Measurements from ENCODE around the gene ELAVL3. TPM values are rescaled to one million over a fixed set of nuclear protein-coding genes. Genes with fewer than 3 reads are reported as not detected.
"Not testable (repeated sequence)": the region's sequence is repeated elsewhere in the genome, so short reads cannot be mapped to it uniquely, and the experiment has no call there.

ELAVL3 gene
- total RNA-seq, 1 donor, result not detected

DNA sequence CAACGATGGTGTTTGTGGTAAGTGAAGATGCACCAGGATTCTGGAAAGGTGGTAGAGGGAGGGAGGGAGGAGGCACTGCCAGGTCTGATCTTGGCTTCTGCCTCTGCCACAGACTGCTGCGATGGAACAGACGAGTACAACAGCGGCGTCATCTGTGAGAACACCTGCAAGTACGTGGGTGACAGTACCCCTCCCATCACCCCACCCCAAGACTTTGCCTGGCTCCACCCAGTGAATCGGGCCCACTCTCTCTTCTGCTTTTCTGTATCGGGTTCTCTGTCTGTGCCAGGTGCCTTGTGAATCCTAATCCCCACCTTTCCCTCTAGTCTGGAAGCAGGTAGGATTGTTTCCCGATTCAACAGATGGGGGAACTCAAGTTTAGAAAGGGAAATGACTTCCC is 42.9 kb downstream of the ELAVL3 start:
- Histone ChIP-seq H3K27me3 (ENCODE audit: insufficient read depth, low read length) (no peaks in the 10 kb centered on the region), H3K4me3 (ENCODE audit: low read length) (no peak overlapping the region), H3K9me3 (ENCODE audit: low read depth, low read length) (no peaks in the 10 kb centered on the region), H3K4me1 (ENCODE audit: insufficient read depth, low read length) (peaks cover 27% of the 10 kb centered on the region)

DNA sequence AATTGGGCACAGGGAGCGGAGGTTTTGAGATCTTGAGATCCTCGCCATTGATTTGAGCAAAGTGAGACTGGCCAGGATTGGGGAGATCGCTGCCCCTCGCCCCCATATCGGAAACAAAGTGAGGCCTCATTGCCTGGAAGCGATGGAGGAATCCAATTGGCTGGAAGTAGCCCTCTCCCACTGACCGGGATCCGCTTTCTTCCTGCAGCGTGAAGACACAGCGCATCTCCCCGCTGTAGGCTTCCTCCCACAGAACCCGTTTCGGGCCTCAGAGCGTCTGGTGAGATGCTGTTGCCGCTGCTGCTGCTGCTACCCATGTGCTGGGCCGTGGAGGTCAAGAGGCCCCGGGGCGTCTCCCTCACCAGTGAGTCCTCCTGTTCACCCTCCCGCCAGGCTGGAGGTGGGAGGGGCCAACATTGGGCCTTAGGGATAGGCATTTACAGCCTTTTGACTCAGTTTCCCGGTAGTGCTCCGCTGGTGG is 45.0 kb downstream of the ELAVL3 start:
- Histone ChIP-seq H3K27me3 (ENCODE audit: insufficient read depth, low read length) (no peaks in the 10 kb centered on the region), H3K4me1 (ENCODE audit: insufficient read depth, low read length) (peaks cover 27% of the 10 kb centered on the region), H3K9me3 (ENCODE audit: low read depth, low read length) (no peaks in the 10 kb centered on the region), H3K4me3 (ENCODE audit: low read length) (peak overlapping the region; percentile 72)

DNA sequence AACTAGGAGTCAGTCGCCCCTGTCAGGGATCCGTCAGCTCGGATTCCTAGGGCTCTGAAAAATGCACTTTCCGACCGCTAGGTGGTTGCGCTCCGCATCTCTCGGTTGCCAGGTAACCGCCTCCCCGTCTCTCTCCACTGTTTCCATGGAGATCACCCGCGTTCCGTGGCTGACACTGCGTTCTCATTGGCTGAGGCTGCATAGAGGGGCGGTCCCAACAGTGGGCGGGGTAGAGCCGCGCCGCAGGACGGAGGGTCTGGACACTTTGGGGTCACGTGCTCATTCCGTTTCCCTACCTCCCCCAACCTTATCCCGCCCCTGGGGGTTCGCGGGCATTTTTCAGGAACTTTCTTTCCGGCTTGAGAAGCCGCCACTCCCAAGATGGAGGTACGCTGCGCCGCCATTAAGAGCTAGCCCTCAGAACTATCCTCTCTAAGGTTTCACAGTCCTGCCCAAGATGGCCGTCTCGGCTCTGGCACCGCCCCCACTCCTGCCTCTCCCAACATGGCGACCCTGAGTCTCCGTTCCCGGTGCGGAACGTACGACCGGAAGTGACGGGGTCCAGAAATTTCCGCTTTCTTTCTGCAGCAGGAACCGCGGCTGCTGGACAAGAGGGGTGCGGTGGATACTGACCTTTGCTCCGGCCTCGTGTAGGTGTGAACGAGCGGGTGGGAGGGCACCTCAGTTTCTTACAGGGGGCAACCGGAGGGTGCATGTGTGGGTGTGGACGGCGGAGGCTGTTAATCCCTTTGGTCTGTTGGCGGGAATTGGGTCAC is 45.6 kb downstream of the ELAVL3 start, which contains the start of the genes ODAD3 and PRKCSH:
Gene ODAD3 (minus strand): TSS at position 65 of the 776 bp plus-strand sequence. CDS start 105 bp downstream, outside the sequence.
Gene PRKCSH (plus strand): TSS at position 579 of the 776 bp plus-strand sequence. CDS start 483 bp downstream, outside the sequence.
- Histone ChIP-seq H3K4me1 (ENCODE audit: insufficient read depth, low read length) (peaks cover 27% of the 10 kb centered on the region), H3K27me3 (ENCODE audit: insufficient read depth, low read length) (no peaks in the 10 kb centered on the region), H3K9me3 (ENCODE audit: low read depth, low read length) (no peaks in the 10 kb centered on the region), H3K4me3 (ENCODE audit: low read length) (peak within 1 kb of the TSS; percentile 72)

DNA sequence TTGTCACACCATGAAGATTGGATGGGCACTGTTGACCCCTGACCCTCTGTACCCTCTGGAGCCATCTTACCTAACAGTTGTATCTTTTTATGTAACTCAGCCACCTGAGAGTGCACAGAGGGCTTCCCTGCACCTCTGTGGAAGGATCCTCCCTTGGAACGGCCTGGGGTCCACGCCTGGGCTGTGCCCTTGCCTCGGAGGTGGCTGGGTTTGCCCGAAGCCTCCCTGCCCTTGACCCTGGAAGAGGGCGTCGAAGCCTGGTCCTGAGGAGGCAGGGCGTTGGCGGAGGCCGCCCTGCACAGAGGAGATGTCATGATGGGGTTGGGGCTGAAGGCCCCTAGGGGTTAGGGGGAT is 46.2 kb downstream of the ELAVL3 start:
- Histone ChIP-seq H3K27me3 (ENCODE audit: insufficient read depth, low read length) (no peaks in the 10 kb centered on the region), H3K4me3 (ENCODE audit: low read length) (peak overlapping the region; percentile 72), H3K9me3 (ENCODE audit: low read depth, low read length) (no peaks in the 10 kb centered on the region), H3K4me1 (ENCODE audit: insufficient read depth, low read length) (peaks cover 27% of the 10 kb centered on the region)

DNA sequence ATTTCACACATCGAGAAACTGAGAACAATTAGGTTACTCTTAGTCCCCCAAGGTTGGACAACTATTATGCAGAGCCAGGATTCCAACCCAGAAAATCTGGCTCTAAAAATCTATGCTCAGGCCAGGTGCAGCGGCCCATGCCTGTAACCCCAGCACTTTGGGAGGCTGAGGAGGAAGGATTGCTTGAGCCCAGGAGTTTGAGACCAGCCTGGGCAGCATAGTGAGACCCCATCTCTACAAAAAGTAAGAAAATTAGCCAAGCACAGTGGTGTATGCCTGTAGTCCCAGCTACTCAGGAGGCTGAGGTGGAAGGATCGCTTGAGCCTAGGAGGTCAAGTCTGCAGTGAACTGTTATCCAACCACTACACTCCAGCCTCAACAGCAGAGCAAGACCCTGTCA is 47.3 kb downstream of the ELAVL3 start:
- not testable (repeated sequence) for H3K4me3 ChIP-seq (ENCODE audit: low read length); H3K27me3 ChIP-seq (ENCODE audit: insufficient read depth, low read length); H3K9me3 ChIP-seq (ENCODE audit: low read depth, low read length)
- H3K4me1 ChIP-seq (ENCODE audit: insufficient read depth, low read length), result peaks cover 27% of the 10 kb centered on the region

DNA sequence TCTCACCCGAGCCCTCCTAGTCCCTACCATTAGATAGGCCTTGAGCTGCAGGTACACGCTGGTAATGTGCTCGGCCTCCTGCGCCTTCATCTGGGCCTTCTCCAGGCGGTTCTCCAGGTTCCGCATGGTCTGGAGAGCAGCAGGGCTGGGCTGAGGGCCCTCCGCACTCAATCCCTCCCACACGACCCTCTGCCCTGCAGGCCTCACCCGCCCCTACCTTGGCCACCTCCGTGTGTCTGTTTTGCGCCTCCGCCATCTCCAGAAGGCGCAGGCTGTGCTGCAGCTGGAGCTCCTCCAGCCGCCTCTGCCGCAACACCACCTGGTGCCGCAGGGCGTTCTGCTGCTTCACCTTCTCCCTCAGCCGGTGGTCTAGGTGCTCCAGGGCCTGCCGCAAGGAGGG is 54.2 kb downstream of the ELAVL3 start:
- H3K4me1 ChIP-seq (ENCODE audit: insufficient read depth, low read length), result peaks cover 23% of the 10 kb centered on the region
- H3K4me3 ChIP-seq (ENCODE audit: low read length), result no peak overlapping the region

DNA sequence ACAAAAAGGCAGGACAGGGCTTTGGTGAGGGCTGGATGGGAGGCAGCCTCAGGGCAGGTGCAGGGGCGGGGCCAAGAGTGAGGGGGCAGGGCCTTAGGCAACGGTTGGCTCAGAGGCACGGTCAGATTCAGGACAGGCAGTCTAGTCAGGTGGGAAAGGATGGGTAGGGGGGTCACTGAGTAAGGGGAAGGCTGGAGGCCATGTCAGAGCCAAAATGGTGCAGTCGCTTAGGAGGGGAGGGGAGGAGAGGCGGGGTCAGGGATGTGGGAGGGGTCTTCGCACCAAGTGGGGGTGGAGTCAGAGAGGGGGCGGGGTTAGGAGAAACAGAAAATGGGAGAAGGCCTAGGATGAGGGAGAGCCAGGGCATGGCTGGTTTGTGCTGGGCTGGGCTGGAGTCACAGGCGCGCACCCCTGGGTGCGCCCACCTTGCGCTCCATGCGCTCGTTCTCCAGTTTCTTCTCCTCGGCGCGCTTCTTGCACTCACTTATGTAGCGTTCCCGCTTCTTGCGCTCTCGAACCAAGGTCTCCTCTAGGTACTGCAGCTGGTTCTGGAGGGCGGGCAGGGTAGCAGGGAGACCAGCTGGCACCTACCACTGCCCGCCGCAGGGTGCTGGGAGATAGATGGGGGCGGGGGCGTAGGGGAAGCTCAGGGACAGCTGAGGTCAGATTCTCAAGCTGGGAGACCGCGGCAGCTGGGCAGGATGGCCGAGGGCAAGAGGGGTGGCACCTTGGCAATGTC is 55.0 kb downstream of the ELAVL3 start:
- H3K9me3 ChIP-seq (ENCODE audit: low read depth, low read length), result no peaks in the 10 kb centered on the region
- no peak overlapping the region for H3K4me3 ChIP-seq (ENCODE audit: low read length)
- H3K4me1 ChIP-seq (ENCODE audit: insufficient read depth, low read length), result peaks cover 30% of the 10 kb centered on the region
- H3K27me3 ChIP-seq (ENCODE audit: insufficient read depth, low read length), result peaks cover 26% of the 10 kb centered on the region

More for the DNA sequence above, 54.2 kb downstream of the ELAVL3 start:
- Histone ChIP-seq H3K27me3 (ENCODE audit: insufficient read depth, low read length) (peaks cover 18% of the 10 kb centered on the region), H3K9me3 (ENCODE audit: low read depth, low read length) (no peaks in the 10 kb centered on the region)

DNA sequence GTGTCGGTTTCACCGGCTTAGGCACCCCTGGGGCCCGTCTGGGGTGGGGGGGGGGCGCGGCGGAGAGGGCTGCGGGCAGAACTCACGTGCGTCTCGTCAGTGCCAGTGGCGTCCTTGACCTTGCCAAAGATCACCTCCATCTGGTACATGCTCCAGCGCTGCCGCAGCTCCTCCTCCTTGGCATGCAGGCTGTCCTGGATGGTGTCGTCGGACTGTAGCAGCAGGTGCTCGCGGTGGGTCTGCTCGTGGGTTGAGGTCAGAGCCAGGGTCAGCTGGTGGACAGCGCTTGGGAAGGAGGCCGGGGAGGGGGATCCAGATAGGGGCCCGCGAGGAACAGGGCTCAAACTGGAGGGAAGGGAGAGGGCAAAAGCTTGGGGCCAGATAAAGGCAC is 57.1 kb downstream of the ELAVL3 start:
- H3K27me3 ChIP-seq (ENCODE audit: insufficient read depth, low read length), result peaks cover 45% of the 10 kb centered on the region
- peaks cover 41% of the 10 kb centered on the region for H3K4me1 ChIP-seq (ENCODE audit: insufficient read depth, low read length)
- H3K9me3 ChIP-seq (ENCODE audit: low read depth, low read length), result no peaks in the 10 kb centered on the region
- no peak overlapping the region for H3K4me3 ChIP-seq (ENCODE audit: low read length)

DNA sequence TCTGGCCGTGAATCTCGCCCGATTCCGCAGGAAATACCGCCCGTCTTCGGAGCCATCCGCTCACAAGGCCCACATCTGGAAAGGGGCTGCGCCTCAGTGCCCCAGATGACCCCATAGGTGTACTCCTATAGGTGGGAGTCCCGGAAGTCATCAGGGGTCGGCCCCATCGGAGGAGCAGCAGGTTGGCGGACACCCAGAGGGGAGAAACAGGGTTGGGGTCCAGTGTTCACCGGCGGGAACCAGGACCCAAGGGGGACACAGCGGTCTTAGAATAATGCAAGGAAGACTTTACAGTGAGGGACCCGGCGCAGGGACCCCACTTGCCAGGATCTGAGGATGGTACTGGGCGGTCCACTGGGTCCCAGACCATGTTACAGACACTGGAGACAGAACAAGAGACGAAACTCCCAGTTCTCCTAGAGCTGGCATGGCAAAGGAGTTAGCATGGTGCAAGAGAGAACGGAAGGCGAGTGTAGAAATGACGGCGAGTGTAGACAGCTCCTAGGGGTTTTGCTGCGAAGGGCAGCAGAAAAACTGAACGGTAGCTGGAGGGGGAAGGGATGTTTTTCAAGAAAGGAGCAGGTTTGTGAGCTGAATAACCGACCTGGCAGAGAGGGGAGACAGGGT is 57.6 kb downstream of the ELAVL3 start:
- Histone ChIP-seq H3K4me3 (ENCODE audit: low read length) (no peak overlapping the region), H3K4me1 (ENCODE audit: insufficient read depth, low read length) (peaks cover 46% of the 10 kb centered on the region), H3K27me3 (ENCODE audit: insufficient read depth, low read length) (peaks cover 48% of the 10 kb centered on the region), H3K9me3 (ENCODE audit: low read depth, low read length) (no peaks in the 10 kb centered on the region)

DNA sequence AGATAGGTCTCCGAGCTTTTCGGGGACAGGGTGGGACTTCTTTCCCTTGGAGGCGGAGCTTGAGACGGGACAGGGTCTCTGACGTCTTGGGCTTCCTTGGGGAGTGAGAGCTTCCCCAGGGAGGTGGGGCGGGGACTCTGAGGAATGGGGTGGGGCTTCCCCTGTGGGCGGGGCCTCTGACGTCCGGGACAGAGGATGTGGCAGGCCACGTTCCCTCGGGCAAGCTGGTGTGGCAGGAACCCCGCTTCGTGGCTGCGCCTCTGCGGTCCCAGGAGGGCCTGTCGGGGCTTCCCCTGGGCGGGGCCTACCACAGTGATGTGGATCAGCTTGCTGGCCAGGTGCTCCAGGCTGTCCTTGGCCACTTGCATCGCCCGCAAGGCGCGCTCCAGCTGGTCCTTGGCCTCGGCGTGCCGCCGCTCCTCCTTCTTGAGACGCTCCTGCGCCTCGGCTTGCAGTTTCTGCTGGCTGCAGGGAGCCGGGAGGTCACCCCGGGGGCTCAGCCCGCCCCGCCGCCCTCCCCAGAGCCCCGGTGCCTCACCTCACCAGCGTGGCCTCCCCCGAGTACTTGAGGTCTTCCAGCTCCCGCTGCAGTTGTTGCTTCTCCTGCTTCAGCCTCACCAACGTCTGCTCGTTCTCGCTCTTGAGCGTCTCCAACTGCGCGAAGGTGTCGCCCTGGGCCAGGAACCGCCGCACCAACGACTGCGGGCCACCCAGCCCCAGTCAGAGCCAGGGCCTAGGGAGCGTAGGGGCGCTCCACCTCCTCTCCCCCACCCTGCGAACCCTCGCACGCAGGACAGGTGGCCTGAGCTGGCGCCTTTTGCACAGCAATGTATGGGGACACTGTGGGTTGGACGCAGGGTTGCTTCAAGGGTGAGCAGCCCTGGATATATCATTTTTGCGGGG is 58.4 kb downstream of the ELAVL3 start:
- peaks cover 47% of the 10 kb centered on the region for H3K4me1 ChIP-seq (ENCODE audit: insufficient read depth, low read length)
- no peak overlapping the region for H3K4me3 ChIP-seq (ENCODE audit: low read length)
- peaks cover 48% of the 10 kb centered on the region for H3K27me3 ChIP-seq (ENCODE audit: insufficient read depth, low read length)
- H3K9me3 ChIP-seq (ENCODE audit: low read depth, low read length), result no peaks in the 10 kb centered on the region

DNA sequence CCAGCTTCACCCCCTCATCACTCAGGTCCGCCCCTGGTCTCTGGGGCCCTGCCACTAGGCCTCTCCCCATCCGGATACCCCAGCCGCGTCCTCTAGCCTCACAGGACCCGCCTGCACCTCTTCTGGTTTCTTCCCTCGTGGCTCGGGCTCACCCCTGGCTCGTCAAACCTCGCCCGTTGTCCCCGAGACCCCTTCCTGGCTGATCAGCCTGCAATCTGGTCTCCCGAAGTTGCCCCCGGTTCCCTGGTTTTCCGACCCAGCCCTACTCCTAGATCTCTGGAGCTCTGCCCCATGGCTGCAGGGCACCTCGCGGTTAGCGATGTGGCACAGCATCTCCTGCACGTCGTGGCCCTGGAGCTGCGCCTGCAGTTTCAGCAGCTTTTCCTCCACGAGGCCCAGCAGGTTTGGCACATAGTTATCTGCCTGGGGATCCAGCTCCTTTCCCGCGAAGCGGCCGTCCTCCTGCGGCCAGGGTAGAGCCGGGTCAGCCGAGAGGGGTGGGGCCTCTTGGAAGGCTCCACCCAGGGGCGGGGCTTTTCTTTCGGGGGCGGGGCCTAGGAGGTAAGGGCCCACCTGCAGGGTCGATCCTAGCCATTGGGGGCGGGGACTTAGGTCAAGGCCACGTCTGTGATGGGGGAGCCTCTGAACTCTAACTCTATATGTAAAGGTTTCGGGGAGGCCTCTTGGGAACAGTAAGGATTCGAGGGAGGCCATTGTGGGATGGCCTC is 59.3 kb downstream of the ELAVL3 start:
- Histone ChIP-seq H3K9me3 (ENCODE audit: low read depth, low read length) (no peaks in the 10 kb centered on the region), H3K4me1 (ENCODE audit: insufficient read depth, low read length) (peaks cover 47% of the 10 kb centered on the region), H3K27me3 (ENCODE audit: insufficient read depth, low read length) (peaks cover 48% of the 10 kb centered on the region), H3K4me3 (ENCODE audit: low read length) (no peak overlapping the region)

DNA sequence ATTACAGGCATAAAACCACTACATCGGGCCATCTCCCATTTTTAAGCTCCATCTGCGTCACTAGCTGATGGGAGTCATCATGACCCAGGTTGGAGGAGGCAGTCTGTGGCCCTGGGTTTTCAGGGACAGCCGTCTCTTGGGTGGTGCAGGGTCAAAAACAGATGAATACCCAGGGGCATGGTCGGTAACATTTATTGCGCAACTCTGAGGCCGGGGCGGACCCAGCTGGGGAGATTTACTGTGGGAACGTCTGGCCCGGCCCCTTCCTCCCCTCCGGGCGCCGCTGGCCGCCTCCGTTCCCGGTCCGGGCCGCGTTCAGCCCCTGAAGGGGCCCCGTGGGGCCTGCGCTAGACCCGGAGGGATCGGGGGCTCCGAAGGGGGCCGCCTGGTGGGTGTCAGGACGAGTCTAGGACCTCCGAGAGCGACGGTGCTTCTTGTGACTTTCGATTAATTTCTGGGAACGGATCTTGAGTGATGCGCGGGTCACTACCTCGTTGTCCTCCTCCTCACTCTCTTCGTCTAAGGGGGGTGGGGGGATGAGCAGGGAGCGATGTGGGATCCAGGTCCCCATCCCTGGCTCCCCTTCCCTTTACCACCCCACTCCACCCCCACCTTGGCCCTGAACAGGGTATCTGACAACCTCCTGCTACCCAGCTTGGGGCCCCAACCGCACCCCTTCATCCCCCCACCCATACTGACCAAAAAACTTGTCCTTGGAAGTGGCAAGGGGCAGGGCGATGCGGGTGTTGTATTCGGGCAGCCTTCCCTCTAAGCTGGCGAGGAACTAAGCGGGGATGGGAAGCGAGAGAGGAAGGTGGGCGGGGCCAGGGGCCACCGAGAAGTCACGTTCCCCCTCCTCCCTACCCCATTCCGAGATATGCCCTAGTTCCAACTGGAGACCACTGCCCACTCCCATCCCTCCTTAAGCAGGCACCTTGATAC is 60.1 kb downstream of the ELAVL3 start:
- Histone ChIP-seq H3K27me3 (ENCODE audit: insufficient read depth, low read length) (peaks cover 48% of the 10 kb centered on the region), H3K9me3 (ENCODE audit: low read depth, low read length) (no peaks in the 10 kb centered on the region), H3K4me1 (ENCODE audit: insufficient read depth, low read length) (peaks cover 47% of the 10 kb centered on the region), H3K4me3 (ENCODE audit: low read length) (peak overlapping the region; percentile 13)
